Thoracic aorta (tissue), 2 donors: ENCODE results near the gene RAB14. TPM values are rescaled to one million over a fixed set of nuclear protein-coding genes. Genes with fewer than 3 reads are reported as not detected.

Experiments used
- ATAC-seq: fragments of 150-250 bp; one replicate; pipeline ENCODE4 v1.8.0; 2017; ENCODE audit warnings: low read depth; ENCODE audit not compliant: insufficient number of reproducible peaks, low FRiP score
- DNase-seq: peaks from one replicate; pipeline ENCODE4 v3.0.0-alpha.2; 2020; ENCODE audit warnings: low spot score
- H3K27ac ChIP-seq, 2 donors: fragments of 200-600 bp; sonication (generic); 1 replicate in 1 of 2; 2 replicates in 1 of 2; pipeline ENCODE4 v1.5.1; 2016; ENCODE audit warnings: mild to moderate bottlenecking in 2 of 2, moderate library complexity in 2 of 2
- H3K27me3 ChIP-seq: fragments of 200-600 bp; sonication (generic); replicated peaks from 2 replicates; pipeline ENCODE4 v1.6.0; 2016; ENCODE audit warnings: mild to moderate bottlenecking; ENCODE audit not compliant: insufficient read depth
- H3K36me3 ChIP-seq: fragments of 200-600 bp; sonication (generic); one replicate; pipeline ENCODE4 v1.5.1; 2016
- H3K4me1 ChIP-seq, 2 donors: fragments of 200-600 bp; sonication (generic); 1 replicate in 1 of 2; 2 replicates in 1 of 2; pipeline versions ENCODE4 v1.5.1 to v1.6.0; 2016; ENCODE audit warnings: low read depth in 2 of 2, mild to moderate bottlenecking in 1 of 2; ENCODE audit not compliant: control insufficient read depth in 1 of 2
- H3K4me3 ChIP-seq: fragments of 200-600 bp; sonication (generic); 2 replicates; pipeline ENCODE4 v1.5.1; 2016; ENCODE audit warnings: mild to moderate bottlenecking
- H3K9me3 ChIP-seq: fragments of 200-600 bp; sonication (generic); 2 replicates; pipeline ENCODE4 v1.5.1; 2016
- total RNA-seq, 2 donors: library from RNA; depleted of rRNA; stranded (reverse); fragments of >200 nt; gene quantifications; one replicate each; pipeline versions ENCODE4 v1.1.0 to v1.2.3, GENCODE V29; 2016
- TF ChIP-seq, protein P1 (sequence below): fragments of 200-600 bp; sonication (generic); IDR thresholded peaks from one replicate; pipeline ENCODE4 v1.5.1; 2019; ENCODE audit warnings: antibody characterized with exemption

RAB14 gene
- total RNA-seq, 2 donors from 2014 or later, result 32.9 to 39.2 TPM

DNA sequence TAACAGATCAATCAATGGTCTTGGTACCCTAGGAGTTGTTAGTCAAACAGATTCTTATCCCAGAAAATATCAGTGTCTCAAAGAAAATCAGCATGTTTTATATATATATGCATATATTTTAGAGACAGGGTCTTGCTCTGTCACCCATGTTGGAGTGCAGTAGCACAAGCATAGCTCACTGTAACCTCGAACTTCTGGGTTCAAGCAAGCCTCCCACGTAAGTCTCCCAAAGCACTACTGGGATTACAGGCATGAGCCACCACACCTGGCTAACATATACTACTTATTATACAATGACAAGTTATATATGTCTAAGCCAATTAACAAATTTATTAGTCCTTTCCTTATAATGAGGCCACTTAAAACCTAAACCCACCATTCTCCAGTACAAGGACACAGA, 10.4 kb downstream of the RAB14 start:
- TF ChIP-seq, protein P1, sequence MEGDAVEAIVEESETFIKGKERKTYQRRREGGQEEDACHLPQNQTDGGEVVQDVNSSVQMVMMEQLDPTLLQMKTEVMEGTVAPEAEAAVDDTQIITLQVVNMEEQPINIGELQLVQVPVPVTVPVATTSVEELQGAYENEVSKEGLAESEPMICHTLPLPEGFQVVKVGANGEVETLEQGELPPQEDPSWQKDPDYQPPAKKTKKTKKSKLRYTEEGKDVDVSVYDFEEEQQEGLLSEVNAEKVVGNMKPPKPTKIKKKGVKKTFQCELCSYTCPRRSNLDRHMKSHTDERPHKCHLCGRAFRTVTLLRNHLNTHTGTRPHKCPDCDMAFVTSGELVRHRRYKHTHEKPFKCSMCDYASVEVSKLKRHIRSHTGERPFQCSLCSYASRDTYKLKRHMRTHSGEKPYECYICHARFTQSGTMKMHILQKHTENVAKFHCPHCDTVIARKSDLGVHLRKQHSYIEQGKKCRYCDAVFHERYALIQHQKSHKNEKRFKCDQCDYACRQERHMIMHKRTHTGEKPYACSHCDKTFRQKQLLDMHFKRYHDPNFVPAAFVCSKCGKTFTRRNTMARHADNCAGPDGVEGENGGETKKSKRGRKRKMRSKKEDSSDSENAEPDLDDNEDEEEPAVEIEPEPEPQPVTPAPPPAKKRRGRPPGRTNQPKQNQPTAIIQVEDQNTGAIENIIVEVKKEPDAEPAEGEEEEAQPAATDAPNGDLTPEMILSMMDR, result no peak
- H3K9me3 ChIP-seq, result no peaks in the 10 kb centered on the region
- peaks cover 53 to 86% of the 10 kb centered on the region in 2 donors for H3K4me1 ChIP-seq
- H3K4me3 ChIP-seq, result no peak overlapping the region
- DNase-seq, result no peak
- H3K27me3 ChIP-seq, result no peaks in the 10 kb centered on the region
- no peak overlapping the region for H3K27ac ChIP-seq
- H3K36me3 ChIP-seq, result no peaks in the 10 kb centered on the region
- ATAC-seq, result no peak

DNA sequence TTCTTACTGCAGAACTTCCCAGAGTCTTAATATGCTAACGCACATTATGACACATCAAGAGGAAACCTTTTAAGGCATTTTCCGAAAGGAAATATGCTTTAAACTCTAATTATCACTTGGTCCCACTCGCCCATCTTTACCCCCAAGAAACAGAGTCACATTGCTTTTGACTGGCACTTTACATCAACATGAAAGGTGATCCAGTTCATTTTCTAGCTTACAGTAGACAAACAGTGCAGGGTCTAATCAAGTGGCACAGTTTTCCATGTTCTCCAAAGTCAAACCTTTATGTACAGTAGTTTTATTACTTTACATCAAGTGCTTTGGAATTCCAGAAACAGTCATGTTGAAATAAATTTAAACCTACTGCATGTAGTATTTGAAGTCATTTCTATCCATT, 12.0 kb downstream of the RAB14 start:
- Histone ChIP-seq H3K27ac (no peak overlapping the region), H3K27me3 (no peaks in the 10 kb centered on the region), H3K9me3 (no peaks in the 10 kb centered on the region), H3K4me3 (no peak overlapping the region), H3K4me1 (peaks cover 41 to 79% of the 10 kb centered on the region in 2 donors), H3K36me3 (no peaks in the 10 kb centered on the region)
- TF ChIP-seq, protein P1, result no peak
- ATAC-seq (no peak), DNase-seq (no peak)

DNA sequence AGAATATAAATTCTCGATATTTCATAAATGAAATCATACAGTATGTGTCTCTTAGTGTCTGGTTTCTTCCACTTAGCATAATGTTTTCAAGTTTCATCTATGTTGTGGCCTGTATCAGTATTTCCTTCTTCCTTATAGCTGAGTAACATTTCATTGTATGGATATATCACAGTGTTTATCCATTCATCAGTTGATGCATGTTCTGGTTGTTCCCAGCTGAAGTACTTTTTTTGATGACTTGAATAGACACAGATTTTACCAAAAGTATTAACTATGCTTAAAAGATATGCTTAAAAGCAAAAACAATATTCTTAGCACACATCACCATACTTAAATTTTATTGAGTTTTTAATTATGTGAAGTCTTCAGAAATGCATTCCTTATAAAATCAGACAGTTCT, 12.7 kb downstream of the RAB14 start:
- H3K4me1 ChIP-seq, result peaks cover 35 to 78% of the 10 kb centered on the region in 2 donors
- DNase-seq (no peak), ATAC-seq (no peak)
- H3K4me3 ChIP-seq, result no peak overlapping the region
- H3K9me3 ChIP-seq, result no peaks in the 10 kb centered on the region
- H3K36me3 ChIP-seq, result no peaks in the 10 kb centered on the region
- H3K27ac ChIP-seq, result no peak overlapping the region
- TF ChIP-seq, protein P1, result no peak
- no peaks in the 10 kb centered on the region for H3K27me3 ChIP-seq

DNA sequence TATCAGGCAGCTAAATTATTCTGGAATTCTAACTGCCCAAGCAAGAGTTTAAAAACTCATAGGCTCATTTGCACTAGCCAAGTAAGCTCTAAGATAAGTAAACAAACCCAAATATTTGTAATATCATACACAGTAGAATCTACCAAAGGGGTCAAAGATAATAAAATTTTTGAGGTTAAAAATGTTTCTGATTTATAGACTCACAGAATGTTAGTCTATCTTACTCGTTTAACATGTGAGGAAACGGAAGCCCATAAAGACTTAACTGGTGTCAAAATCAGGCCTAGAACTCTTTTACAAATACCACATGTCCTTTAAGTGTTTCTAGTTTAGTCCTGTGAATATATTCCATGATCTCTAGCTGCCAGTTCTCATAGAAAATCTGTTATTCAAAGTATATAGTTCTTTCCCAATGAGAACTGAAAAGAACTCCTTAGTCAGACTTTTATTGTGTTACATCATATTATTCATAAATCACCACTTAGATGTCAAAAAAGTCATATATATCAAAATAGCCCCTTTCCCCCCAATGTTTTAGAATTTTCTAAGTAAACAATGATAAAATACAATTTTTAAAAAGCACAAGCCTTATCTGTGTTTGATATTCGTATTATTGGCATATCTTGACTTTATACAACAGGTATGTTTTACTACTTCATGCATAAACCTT, 13.9 kb downstream of the RAB14 start:
- H3K27me3 ChIP-seq, result no peaks in the 10 kb centered on the region
- ATAC-seq (no peak), DNase-seq (no peak)
- H3K4me3 ChIP-seq, result no peak overlapping the region
- H3K36me3 ChIP-seq, result no peaks in the 10 kb centered on the region
- TF ChIP-seq, protein P1, result no peak
- H3K4me1 ChIP-seq, result peaks cover 29 to 78% of the 10 kb centered on the region in 2 donors
- no peaks in the 10 kb centered on the region for H3K9me3 ChIP-seq
- no peak overlapping the region for H3K27ac ChIP-seq

DNA sequence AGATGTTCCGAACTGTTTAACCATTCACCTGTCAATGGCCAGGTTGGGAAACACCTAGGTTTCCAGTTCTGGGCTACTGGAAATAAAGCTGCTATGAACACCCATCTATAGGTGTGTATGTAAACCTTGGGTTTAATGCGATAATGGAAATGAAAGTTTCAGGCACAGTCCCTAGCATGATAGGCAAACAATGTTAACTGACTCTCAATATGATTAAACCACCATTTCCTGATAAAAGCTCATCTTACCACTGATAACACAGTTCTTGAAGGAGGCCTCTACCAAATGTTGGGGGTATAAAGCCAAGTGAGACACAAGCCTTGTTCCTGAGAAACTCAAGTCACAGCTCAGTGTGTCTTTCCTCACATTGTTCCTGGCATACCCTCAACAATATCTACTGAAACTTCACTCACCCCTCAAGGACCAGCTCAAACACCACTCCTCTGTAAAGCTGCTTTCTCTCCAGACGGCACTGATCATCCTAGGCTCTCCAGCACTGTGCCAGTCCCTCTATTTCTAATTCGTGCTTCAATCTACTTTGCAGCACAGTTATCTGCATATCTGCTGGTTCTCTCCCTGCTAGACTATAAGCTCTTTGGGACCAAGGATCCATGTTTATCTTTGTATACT, 15.8 kb downstream of the RAB14 start:
- Histone ChIP-seq H3K27me3 (no peaks in the 10 kb centered on the region), H3K9me3 (no peaks in the 10 kb centered on the region), H3K4me3 (no peak overlapping the region), H3K27ac (no peak overlapping the region), H3K4me1 (peaks cover 17 to 71% of the 10 kb centered on the region in 2 donors), H3K36me3 (peaks cover 5% of the 10 kb centered on the region)
- DNase-seq (no peak), ATAC-seq (no peak)
- TF ChIP-seq, protein P1, result no peak
